Endothelial cell of hepatic sinusoid (primary cell): Measurements from ENCODE around the gene ISLR.

Source experiments
- in situ Hi-C: cut with HindIII; loops from 2 replicates; pipeline ENCODE4 v1.10.0; 2017; ENCODE audit warnings: low sequenced_read_pairs

Gene ISLR

DNA sequence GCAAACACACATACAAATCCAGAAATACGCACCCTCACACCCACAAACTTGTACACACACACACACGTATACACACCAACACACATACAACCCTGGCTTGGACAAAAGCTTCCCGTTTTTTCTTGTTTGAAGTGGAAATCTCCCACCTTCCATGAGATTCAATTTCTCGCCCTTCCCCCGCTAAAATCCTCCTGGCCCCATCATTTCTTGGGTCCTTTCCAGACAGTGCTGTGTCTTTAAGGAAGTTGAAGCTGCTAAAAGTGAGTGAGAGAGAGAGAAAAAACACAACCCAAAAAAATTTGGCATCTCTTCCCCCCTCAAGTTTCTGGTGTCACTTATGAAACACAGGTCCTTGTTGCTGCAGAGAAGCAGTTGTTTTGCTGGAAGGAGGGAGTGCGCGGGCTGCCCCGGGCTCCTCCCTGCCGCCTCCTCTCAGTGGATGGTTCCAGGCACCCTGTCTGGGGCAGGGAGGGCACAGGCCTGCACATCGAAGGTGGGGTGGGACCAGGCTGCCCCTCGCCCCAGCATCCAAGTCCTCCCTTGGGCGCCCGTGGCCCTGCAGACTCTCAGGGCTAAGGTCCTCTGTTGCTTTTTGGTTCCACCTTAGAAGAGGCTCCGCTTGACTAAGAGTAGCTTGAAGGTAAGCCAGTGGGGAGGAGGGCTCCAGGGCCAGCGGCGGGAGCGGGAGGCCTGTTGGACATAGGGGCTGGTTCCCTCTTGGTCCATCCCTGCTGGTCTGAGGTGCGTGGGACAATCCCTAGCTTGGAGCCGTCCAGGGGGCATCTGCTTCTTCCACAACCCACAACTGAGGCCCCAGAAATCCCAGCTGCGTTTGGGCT, at the start of gene ISLR:
Gene ISLR, plus strand, starts transcription at position 331 of the 839 bp plus-strand sequence. CDS start 1,149 bp downstream, outside the sequence.
- in situ Hi-C loops: loop anchor here (5.0 kb wide), 1 partner anchor 54 kb away; no protein-coding TSS in a partner anchor

- in situ Hi-C loops: loop anchor here (10.0 kb wide), 3 partner anchors 161 to 191 kb away; no protein-coding TSS in a partner anchor
Observed at GRCh38 chr15:74124196-74124595, 49.3 kb upstream of the ISLR start.

DNA sequence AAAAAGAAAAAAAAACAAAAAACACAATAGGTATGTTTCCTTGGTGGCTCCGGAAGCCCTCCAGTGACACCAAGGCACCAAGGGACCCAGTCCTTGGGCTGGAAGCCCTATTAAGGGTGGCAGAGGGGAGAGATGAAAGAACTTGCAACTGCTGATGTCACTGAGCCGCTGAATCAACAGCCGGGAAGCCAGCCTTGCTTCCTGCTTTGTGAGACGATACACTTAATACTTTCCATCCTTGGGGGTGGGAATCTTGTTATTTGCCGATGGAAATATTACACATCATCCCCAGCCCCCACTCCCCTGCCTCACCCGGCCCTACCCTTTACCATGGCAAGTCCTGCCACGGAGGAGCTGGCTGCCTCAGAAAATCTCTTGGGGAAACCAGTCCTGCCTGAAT, 48.8 kb upstream of the ISLR start:
- in situ Hi-C loops: loop anchor here (10.0 kb wide), 3 partner anchors 160 to 190 kb away; no protein-coding TSS in a partner anchor

- in situ Hi-C loops: loop anchor here (10.0 kb wide), 3 partner anchors 157 to 187 kb away; no protein-coding TSS in a partner anchor
Observed at GRCh38 chr15:74127255-74127953, 46.1 kb upstream of the ISLR start.

- in situ Hi-C loops: loop anchor here (10.0 kb wide), 3 partner anchors 157 to 187 kb away; no protein-coding TSS in a partner anchor
Observed at GRCh38 chr15:74127954-74128784, 45.3 kb upstream of the ISLR start.

DNA sequence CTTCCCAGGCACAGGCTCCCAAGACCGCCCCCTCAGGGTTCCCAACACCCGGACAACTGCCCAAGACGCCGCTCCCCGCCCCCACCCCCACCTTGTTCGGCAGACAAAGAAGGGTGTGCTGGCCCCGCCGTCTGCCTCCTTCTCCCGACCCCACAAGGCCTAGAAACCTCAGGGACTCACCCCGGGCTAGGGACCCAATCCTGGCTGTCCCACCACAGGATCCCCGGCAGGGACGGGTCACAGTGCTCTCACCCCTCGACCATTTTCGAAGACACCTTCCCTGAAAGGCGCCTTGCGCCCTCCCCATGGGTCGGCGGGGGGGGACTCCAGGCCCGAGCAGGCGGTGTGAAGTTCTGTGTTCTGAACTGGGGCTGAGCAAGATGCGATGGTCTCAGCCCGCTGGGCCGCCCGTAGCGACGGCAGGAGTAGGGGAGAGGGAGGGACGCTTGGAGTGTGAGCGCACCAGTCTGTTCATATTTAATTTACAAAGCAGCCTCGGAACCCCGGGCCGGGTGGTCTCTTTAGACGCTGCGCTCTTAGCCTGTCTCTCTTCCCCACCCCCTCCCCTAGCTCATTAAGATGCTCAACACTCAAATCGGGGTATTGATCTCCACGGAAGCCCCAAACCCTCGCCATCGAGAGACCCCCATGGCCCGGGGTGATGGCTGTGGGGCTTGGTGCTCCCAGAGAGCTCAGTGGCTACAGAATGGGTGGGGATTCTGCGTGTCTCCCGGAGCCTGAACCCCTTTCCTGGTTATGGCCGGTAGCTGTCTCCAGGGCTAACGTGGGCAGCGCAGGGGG, 44.5 kb upstream of the ISLR start:
- in situ Hi-C loops: loop anchor here (10.0 kb wide), 3 partner anchors 156 to 186 kb away; no protein-coding TSS in a partner anchor

DNA sequence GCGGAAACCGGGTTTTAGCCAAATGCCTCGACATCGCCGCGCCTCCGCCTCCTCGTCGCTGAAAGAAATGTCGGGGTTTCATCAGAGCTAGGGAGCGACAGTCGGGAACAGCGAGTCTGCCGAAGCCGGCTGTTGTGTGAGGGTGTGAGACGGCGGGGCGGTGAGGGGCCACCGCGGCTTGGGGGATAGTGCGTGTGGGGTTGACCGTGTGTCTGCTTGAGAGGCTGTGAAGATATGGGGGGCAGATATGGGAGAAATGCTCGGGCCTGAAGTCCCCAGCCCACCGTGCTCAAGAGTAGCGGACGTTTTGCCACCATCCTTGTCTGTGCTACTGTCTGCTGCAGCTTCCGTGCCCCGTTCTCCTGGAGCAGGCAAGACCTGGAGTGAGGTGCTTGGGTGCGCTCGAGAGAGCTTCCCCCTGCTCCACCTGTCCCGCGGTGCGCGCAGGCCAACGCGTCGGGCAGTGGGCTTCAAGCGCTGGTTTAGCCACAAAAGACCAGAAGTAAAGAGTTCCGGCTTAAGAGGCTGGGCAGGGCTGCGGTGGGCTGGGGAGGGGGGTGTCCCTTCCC, 43.8 kb upstream of the ISLR start:
- in situ Hi-C loops: loop anchor here (10.0 kb wide), 3 partner anchors 155 to 185 kb away; no protein-coding TSS in a partner anchor

GRCh38 chr15:74130155-74130848, 43.2 kb upstream of the ISLR start, which contains the start of gene ISLR2:
ISLR2 (plus strand) TSS chr15:74130586; CDS start chr15:74132755, 2,169 bp downstream.
- in situ Hi-C loops: no loop called here

GRCh38 chr15:74130849-74131627, 42.5 kb upstream of the ISLR start:
- in situ Hi-C loops: no loop called here

GRCh38 chr15:74131628-74132413, 41.7 kb upstream of the ISLR start:
- in situ Hi-C loops: no loop called here

DNA sequence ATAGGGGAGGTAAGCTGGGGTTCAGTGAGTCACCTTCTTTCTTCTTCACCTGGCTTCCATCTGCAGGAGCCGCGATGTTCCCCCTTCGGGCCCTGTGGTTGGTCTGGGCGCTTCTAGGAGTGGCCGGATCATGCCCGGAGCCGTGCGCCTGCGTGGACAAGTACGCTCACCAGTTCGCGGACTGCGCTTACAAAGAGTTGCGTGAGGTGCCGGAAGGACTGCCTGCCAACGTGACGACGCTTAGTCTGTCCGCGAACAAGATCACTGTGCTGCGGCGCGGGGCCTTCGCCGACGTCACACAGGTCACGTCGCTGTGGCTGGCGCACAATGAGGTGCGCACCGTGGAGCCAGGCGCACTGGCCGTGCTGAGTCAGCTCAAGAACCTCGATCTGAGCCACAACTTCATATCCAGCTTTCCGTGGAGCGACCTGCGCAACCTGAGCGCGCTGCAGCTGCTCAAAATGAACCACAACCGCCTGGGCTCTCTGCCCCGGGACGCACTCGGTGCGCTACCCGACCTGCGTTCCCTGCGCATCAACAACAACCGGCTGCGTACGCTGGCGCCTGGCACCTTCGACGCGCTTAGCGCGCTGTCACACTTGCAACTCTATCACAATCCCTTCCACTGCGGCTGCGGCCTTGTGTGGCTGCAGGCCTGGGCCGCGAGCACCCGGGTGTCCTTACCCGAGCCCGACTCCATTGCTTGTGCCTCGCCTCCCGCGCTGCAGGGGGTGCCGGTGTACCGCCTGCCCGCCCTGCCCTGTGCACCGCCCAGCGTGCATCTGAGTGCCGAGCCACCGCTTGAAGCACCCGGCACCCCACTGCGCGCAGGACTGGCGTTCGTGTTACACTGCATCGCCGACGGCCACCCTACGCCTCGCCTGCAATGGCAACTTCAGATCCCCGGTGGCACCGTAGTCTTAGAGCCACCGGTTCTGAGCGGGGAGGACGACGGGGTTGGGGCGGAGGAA, 40.5 kb upstream of the ISLR start:
- in situ Hi-C loops: no loop called here

- in situ Hi-C loops: no loop called here
Observed at GRCh38 chr15:74133694-74134386, 39.7 kb upstream of the ISLR start.

GRCh38 chr15:74134387-74135027, 39.0 kb upstream of the ISLR start:
- in situ Hi-C loops: no loop called here

DNA sequence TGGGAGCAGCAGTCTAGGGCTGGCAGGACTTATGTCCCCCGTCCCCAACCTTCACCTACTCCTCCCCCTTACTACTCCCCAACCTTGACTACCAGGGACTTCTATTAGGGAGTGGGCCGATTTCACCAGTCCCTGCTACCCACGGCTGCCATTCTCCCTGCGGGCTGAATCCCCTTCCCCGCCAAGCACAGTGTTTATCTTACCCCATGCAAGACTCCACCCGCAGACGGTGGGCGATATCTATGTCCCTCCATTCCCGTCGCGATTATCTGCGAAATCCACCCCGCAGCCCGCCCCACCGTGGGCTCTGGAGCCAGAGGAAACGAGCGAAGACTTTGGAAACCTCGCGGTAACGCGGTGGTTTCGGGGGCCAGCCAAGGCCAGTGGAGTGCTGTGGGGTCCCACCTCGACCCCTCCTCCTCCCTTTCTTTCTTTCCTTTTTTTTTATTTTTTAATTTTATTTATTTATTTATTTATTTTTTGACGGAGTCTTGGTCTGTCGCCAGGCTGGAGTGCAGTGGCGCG, 38.4 kb upstream of the ISLR start:
- in situ Hi-C loops: no loop called here

DNA sequence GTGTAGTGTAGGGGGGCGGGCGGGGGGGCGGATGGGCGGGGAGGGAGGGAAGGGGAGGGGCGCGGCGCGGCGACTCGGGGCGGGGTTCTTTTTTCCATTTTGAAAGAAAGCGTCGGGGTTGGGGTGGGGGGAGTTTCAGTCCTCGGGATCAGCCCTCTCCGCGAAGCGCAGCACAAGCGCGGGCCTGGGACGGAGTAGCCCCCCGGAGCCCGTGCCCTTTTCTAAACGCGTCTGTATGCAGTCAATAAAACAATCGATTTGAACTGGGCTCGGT, 37.0 kb upstream of the ISLR start:
- in situ Hi-C loops: no loop called here
